Measurements from ENCODE around the gene C1orf216.
"Not testable (repeated sequence)": the region's sequence is repeated elsewhere in the genome, so short reads cannot be mapped to it uniquely, and the experiment has no call there.

Gene C1orf216

DNA sequence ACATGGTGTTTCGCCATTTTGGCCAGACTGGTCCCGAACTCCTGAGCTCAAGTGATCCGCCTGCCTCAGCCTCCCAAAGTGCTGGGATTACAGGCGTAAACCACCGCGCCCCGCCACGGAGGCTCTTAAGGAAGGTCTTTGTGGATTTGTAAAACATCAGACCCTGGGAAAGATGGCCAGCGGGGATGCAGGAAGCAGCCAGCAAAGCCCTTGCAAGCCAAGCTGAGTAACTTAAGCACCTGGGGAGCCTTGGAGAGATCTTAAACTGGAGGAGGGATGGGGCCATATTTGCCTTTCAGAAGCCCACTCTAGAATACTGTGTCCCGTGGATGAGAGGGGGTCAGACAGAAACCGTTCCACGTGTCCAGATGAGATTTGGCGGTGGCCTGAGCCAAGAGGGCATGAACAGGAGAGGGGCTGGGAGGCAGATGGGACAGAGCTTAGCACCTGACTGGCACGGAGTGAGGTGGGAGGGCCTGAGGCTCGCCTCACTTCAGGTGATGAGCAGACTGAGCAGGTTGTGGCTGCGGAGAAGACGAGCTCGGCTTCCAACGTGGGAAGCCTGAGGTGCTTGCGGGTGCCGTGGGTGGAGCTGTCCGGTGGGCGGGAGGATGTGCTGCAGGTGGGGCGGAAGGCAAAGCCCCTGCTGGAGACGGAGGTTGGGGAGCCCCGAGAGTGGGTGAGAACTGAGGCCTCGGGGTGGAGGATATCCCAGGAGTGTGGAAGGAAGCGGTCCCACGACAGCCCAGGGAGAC is 11.7 kb downstream of the C1orf216 start:
- DNase-seq: no peak

DNA sequence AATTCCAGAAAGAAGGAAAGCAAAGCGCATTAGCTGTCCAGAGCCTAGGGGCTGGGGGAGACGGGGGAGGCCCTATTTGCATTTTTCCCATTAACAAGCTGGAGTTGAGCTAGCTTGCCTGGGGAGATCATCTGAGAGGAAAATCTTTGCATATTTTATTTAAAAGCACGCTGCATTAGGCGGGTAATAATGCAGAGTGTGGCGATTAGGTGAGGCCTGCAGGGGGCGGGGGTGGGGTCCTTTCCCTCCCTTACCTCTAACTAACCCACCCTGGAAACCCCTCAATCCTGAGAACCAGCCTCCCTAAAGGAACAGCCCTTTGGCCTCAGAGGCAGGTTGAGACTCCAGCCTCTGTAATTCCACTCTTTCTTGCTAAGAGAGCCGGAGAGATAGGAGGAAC is 16.2 kb downstream of the C1orf216 start:
- no peak for DNase-seq

DNA sequence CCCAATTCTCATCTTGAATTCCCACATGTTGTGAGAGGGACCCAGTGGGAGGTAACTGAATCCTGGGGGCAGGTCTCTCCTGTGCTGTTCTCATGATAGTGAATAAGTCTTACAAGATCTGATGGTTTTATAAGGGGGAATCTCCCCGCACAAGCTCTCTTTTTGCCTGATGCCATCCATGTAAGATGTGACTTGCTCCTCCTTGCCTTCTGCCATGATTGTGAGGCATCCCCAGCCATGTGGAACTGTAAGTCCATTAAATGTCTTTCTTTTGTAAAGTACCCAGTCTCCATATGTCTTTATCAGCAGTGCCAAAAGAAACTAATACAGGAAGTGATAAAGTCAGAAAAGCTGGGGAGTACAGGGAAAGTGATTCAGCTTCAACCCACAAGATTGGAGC is 19.5 kb downstream of the C1orf216 start:
- DNase-seq: not testable (repeated sequence)

DNA sequence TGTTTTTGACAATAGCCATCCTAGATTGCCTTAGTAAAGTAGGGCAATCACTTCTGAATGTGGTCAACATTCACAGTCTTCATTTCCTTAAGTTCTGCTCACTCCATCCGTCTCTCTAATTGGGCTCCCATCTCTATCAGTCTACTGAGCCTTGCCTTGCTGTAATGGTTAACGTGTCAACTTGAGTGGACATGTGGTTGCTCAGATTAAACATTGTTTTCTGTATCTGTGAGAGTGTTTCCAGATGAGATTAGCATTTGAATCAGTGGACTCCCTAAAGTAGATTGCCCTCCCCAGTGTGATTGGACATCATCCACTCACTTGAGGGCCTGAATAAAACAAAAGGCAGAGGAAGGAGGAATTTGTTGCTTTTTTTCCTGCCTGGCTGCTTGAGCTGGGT is 26.4 kb downstream of the C1orf216 start:
- no peak for DNase-seq

DNA sequence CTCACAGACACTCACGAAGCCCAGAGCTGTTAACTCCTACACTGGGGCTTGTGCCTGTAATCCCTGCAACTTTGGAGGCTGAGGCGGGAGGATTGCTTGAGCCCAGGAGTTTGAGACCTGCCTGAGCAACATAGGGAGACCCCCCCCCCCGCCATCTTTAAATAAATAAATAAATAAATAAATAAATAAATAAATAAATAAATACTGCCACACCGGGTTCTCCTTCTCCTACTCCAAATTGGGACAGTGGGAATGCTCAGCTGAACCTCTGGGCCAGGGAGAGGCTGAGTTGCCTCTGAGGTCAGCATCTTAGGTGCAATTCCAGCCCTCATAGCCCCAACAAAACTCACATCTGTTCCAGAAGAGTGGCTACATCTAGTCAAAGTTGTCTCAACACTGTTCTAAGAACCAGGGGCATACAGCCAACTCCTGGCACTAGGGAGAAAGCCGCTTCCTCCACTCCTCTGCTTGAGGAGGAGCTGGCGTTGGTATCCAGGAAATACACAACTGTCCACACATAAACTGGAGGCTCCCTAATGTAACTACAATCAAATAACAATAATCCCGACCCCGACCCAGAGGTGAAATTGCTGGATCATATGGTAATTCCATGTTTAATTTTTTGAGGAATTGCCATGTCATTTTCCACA is 27.0 kb downstream of the C1orf216 start:
- DNase-seq: no peak

DNA sequence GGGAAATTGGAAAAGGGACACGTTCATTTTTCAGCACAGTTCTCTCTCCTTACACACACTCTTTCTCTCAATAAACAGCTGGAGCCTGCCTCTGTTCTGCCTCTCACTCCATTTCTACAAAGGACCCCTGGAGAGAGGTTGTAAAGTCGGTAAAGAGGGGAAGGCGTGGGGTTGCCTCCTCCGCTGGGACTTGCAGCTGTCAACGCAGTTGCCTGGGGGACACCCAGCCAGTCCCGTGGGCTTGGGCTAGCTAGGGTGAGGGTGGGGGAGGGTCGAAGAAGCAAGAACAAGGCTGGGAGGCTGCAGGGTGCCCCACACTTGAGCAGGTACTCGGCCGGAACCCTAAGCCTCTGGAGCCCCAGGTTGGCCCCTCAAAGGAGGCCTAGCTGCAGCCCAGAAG is 27.6 kb downstream of the C1orf216 start:
- DNase-seq: no peak

DNA sequence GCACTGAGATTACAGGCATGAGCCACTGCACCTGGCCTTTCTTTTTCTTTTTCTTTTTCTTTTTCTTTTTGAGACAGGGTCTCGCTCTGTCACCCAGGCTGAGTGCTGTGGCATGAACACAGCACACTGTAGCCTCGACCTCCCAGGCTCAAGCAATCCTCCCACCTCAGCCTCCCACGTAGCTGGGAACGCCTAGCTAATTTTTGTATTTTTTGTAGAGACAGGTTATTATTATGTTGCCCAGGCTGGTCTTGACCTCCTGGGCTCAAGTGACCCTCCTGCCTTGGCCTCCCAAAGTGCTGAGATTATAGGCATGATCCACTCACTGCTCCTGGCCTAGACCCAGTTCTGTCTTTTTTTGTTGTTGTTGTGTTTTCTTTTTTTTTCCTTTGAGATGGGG is 28.6 kb downstream of the C1orf216 start:
- DNase-seq: not testable (repeated sequence)

DNA sequence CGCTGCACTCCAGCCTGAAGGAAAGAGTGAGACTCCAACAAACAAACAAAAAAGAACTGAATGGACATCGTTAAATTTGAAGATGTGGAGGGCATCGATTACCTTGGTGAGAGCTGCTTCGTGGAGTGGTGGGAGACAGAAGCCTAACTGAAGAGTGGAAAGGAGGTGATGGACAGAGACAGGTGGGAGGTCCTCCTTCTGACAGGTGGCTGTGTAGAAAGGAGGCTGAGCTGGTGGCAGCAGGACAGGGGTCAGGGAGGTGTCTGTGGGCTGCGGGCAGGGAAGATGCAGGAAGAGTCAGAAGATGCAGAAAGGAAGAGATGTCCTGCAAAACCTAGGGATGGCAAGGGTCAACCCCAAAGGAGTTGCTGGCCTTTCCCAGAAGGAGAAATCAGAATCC is 30.5 kb downstream of the C1orf216 start:
- no peak for DNase-seq

DNA sequence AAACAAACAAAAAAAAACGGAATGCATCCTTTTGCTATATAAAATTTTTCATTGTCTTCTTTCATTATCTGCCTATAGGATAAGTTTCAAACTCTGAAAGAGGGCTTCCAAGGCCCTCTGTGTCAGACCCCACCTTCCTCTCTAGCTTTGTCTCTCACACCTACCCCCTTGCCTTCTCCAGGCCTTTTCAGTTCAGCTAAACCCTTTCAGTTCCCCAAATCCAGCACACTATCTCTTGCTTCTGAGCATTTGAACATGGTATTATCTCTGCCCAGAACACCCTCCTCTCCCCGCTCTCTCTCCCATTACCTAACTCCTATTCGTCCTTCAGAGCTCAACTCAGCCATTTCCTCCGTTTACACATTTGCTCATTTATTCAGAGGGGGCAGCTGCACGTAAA is 35.7 kb downstream of the C1orf216 start:
- peak in 1 of 4 experiments; percentile 6 for DNase-seq

DNA sequence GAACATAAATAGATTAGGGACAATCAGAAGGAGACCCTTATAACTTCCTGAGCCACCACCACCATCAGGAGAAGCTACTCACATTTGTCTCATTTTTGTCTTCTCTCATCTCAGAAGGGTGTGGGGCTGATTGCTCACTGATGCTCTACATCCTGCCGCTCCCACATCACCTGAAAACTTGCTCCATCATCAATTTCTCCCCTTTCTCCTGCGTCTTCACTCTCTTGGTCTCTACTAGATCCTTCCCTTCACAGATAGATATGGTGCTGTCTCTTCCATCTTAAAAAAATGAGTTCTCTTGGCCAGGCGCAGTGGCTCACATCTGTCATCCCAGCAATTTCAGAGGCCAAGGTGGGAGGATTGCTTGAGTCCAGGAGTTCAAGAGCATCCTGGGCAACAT is 38.4 kb downstream of the C1orf216 start:
- no peak for DNase-seq

DNA sequence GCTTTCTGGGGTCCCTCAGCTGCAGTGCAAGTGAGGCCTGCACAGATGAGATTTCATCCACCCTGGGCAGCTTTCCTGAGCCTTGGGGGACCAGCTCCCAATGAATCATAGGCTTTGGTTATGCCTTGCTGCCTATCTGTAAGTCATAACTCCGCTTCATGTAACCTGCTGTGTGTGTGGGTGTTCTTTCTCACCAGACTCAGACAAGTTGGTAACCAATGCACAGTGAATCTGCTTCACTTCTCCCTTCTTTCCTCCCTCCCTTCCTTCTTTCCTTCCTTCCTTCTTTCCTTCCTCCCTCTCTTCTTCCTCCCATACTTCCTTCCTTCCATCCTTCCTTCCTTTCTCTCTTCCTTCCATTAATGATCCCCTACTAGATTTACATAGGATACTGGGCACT is 42.9 kb downstream of the C1orf216 start:
- DNase-seq: no peak

DNA sequence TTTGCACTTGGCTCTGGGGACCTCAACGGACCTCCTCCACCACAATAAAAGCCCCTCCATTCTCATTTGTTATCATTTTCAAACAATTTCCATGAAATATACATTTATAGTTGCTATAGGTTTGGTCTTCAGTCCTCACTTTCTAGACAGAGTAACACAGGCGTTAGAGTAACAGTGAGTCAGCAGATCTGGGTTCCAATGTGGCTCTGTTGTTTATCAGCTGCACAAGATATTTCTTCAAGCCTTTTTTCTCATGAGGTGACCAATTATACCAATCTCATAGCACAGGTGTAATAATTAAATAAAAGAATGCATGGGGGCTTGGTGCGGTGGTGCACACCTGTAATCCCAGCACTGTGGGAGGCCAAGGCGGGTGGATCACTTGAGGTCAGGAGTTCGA is 44.6 kb downstream of the C1orf216 start:
- no peak for DNase-seq

DNA sequence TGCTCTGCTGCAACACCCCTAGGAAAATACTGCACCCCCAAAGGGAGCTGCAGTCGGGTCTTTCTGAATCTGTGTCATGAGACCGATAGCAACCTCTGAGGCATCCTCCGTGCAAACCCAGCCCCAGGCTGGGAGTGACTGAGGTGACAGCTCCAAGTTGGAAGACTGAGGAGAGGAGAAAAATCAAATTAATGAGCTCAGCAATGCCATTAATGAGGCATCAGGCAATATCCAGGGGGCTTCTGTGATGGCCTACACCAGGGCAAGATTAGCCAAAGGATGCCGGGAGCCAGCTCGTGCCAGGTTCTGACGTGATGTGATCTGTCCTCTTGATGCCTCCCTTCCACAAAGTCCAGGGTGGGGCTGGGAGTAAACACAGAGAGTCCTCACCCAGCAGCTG is 46.6 kb downstream of the C1orf216 start:
- DNase-seq: no peak

DNA sequence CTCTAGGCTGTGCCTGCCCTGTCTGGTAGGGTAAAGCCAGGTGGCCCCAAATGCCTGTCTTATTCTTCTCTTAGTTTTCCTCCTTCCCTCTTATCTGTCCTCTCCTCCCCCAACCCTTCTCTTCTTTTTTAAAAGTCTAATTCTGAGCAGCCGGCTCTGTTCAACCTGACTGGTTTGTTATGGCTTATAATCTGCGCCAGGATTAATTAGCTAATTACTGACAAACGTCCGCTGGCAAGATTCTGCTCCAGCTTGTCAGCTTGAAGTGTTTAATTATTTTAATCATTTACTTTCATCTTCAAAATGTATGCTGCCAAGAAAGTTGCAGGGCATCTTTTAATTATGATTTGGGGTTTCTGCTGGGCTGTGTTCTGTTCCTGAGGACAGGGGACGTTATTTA is 50.2 kb downstream of the C1orf216 start:
- DNase-seq: no peak

DNA sequence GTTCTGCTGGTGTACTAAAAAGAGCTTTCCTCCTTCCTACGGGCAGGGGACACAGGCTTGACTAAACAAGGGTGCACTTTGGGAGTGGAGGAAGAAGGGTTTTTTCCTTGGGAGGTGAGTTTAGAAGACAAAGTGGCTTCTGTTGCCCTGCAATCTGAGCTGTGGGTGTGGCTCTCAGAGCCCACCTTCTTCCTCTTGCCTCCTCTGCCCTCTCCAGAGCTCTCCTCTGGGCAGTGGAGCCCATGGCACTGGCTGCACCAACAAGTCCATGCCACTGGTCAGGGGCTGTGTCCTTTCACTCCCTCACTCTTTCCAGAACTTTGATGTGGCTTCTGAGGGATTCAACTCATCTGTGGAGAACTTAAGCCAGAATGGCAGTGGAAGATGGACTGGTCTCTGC is 51.8 kb downstream of the C1orf216 start:
- DNase-seq: no peak

DNA sequence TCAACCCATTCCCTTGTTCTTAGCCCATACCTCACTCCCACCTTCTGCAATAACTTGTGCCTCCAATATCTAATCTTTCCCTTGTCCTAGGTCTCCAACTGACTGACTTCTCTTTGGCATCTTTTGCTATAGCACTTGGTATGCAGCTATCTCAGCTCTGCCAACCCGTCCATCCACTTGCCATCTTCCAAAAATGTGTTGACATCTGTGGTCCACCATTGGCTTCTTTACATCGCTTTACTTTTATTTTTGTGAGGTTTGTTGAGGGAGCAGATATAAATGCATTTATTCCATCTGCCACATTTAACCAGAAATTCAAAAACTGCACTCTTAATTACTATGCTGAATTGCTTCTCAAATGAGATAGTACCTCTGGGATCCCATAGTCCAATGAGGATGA is 52.5 kb downstream of the C1orf216 start:
- no peak for DNase-seq

All from suppressor macrophage (primary cell).